Measurements from ENCODE around the gene FUT8. TPM values are rescaled to one million over a fixed set of nuclear protein-coding genes. Genes with fewer than 3 reads are reported as not detected.
"Not testable (repeated sequence)": the region's sequence is repeated elsewhere in the genome, so short reads cannot be mapped to it uniquely, and the experiment has no call there.

FUT8 gene
- total RNA-seq, 4 donors from 2014 or later = 14.9 to 35.8 (median 22.2) TPM

DNA sequence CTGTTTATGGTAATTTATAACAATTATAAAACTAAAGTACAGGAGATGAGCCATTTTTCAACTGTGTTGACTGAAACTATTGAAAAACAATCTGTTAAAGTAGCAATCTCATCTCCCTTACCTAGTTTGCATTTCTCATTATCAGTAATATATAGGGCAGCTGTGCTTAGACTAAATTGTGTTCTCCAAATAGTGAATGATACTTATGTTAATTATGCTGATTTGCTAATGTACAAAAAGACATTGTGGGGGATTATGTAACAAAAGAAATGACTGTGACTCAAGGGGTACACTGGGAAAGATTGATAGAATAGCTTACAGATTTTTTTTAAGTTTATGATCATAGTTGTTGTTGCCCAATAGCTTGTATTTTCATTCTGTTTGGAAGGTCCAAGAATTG lies 207.7 kb downstream of the FUT8 start:
- TF ChIP-seq, protein P1, sequence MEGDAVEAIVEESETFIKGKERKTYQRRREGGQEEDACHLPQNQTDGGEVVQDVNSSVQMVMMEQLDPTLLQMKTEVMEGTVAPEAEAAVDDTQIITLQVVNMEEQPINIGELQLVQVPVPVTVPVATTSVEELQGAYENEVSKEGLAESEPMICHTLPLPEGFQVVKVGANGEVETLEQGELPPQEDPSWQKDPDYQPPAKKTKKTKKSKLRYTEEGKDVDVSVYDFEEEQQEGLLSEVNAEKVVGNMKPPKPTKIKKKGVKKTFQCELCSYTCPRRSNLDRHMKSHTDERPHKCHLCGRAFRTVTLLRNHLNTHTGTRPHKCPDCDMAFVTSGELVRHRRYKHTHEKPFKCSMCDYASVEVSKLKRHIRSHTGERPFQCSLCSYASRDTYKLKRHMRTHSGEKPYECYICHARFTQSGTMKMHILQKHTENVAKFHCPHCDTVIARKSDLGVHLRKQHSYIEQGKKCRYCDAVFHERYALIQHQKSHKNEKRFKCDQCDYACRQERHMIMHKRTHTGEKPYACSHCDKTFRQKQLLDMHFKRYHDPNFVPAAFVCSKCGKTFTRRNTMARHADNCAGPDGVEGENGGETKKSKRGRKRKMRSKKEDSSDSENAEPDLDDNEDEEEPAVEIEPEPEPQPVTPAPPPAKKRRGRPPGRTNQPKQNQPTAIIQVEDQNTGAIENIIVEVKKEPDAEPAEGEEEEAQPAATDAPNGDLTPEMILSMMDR (IDR thresholded peaks at IDR 0.05) = no peak
- no peak for ATAC-seq (ENCODE audit: low FRiP score)
- DNase-seq (ENCODE audit: low spot score) = no peak

DNA sequence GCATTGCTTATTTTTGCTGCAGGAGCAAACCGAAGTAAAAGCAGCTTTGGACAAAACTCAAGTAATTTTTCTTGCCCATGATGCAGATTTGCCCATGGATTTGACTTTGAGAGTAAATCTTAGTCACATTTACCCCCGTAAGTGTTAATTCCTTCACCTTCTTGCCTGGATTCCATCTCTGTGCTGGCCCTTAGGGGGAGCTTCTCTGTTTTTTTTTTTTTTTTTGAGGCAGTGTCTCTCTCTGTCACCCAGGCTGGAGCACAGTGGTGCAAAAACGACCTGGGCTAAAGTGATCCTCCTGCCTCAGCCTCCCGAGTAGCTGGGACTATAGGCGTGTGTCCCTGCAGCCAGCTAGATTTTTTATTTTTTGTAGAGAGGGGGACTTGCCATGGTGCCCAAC lies 210.2 kb downstream of the FUT8 start:
- no peak for DNase-seq (ENCODE audit: low spot score)
- TF ChIP-seq, protein P1 (IDR thresholded peaks at IDR 0.05) = no peak
- no peak for ATAC-seq (ENCODE audit: low FRiP score)

DNA sequence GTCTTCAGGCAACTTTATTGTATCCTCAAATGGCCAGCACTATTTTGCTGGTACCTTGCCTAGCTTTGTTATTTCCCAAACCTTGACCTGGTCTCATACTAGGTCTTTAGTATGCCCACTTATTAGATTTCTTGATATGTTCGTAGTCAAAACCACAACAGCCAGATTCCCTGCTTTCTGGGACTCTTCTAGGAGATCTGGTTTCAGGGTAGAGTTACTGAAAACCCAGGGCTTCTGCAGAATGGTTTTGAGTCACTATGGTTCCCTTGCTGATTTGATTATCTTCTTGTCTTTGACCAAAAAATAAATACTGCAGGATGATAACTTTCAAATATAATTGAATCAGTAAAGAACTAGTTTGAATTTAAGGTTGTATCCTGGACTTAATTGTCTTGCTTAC lies 211.2 kb downstream of the FUT8 start:
- TF ChIP-seq, protein P1 (IDR thresholded peaks at IDR 0.05) = no peak
- DNase-seq (ENCODE audit: low spot score) (no peak), ATAC-seq (ENCODE audit: low FRiP score) (no peak)

DNA sequence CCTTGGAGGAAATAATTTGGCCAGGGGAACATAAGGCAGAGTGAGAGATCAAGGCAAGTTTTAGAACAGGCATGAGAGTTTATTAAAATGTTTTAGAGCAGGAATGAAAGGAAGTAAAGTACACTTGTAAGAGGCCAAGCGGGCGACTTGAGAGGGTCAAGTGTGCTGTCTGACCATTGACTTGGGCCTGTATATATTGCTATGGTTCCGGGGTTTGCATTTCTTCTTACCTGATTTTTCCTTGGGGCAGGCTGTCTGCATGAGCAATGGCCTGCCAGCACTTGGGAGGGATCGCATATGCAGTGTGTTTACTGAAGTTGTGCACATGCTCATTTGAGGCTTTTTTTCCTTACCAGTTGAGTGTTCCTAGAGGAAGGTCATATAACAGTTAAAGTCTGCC lies 214.8 kb downstream of the FUT8 start:
- TF ChIP-seq, protein P1 (IDR thresholded peaks at IDR 0.05) = no peak
- ATAC-seq (ENCODE audit: low FRiP score) (no peak), DNase-seq (ENCODE audit: low spot score) (no peak)

DNA sequence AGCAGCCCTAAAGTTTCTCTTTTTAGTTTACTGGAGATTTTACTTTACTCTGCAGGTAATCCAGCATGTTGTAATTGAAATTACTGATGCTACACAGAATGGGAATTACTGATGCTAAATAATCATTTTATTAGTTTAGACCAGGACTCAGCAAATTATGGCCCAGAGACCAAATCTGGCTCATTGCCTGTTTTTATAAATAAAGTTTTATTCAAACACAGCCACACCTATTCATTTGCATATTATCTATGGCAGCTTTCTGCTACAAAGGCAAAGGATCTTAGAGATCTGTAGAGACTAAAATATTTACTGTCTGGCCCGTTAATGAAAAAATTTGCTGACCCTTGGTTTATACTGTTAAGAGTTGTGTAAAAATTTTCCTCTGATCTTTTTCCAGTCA lies 216.1 kb downstream of the FUT8 start:
- ATAC-seq (ENCODE audit: low FRiP score) (no peak), DNase-seq (ENCODE audit: low spot score) (no peak)
- TF ChIP-seq, protein P1 (IDR thresholded peaks at IDR 0.05) = no peak

DNA sequence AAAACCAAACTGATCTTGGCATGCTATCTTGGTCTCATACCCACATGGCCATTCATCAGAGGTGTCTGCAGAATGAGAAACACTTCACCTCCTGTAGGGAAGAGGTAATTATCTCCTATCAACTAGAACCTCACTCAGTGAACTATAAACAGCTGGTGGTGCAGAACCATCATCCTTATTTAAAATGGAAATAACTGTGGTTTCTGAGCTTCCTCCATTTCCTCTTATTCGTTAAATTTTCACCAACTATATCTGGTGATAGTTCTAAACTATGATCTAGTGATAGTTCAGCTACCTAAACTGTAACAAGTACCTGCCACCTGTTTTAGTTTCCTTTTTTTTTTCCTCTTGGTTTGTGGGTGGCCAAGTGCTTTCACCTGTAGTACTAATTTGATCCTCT lies 218.5 kb downstream of the FUT8 start:
- no peak for DNase-seq (ENCODE audit: low spot score)
- ATAC-seq (ENCODE audit: low FRiP score) = no peak
- TF ChIP-seq, protein P1 (IDR thresholded peaks at IDR 0.05) = no peak

DNA sequence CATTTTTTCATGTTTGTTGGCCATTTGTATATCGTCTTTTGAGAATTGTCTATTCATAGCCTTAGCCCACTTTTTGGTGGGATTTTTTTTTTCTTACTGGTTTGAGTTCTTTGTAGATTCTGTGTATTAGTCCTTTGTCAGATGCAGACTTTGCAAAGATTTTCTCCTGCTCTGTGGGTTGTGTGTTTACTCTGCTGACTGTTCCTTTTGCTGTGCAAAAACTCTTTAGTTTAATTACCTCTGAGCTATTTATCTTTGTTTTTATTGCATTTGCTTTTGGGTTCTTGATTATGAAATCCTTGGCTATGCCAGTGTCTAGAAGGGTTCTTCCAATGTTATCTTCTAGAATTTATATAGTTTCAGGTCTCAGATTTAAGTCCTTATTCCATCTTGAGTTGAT lies 220.0 kb downstream of the FUT8 start:
- TF ChIP-seq, protein P1 (IDR thresholded peaks at IDR 0.05) = no peak
- DNase-seq (ENCODE audit: low spot score) = no peak
- no peak for ATAC-seq (ENCODE audit: low FRiP score)

DNA sequence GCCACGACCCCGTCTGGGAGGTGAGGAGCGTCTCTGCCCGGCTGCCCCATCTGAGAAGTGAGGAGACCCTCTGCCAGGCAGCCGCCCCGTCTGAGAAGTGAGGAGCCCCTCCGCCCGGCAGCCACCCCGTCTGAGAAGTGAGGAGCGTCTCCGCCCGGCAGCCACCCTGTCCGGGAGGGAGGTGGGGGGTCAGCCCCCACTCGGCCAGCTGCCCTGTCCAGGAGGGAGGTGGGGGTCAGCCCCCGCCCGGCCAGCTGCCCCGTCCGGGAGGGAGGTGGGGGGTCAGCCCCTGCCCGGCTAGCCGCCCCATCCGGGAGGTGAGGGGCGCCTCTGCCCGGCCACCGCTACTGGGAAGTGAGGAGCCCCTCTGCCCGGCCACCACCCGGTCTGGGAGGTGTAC lies 221.1 kb downstream of the FUT8 start:
- DNase-seq (ENCODE audit: low spot score); ATAC-seq (ENCODE audit: low FRiP score): not testable (repeated sequence)

All from omental fat pad (tissue), 4 donors.